Spleen (tissue), 11 donors: ENCODE measurements around the gene ARHGEF25. TPM values are rescaled to one million over a fixed set of nuclear protein-coding genes. Genes with fewer than 3 reads are reported as not detected.
"Not testable (repeated sequence)": the region's sequence is repeated elsewhere in the genome, so short reads cannot be mapped to it uniquely, and the experiment has no call there.

Experiments used
- DNase-seq: peaks from one replicate; pipeline ENCODE4 v3.0.0-alpha.2; 2020
- H3K27ac ChIP-seq, 8 donors: fragments of 200-600 bp; sonication (generic) in 7 of 8; 1 replicate in 4 of 8; 2 replicates in 4 of 8; pipeline versions ENCODE4 v1.5.0 to v1.8.0; 2016 to 2021; ENCODE audit warnings: inconsistent platforms in 4 of 8, mild to moderate bottlenecking in 4 of 8, moderate library complexity in 1 of 8
- H3K27me3 ChIP-seq, 7 donors: fragments of 200-600 bp; sonication (generic) in 6 of 7; replicated peaks in 1 of 7; 1 replicate in 4 of 7; 2 replicates in 3 of 7; pipeline versions ENCODE4 v1.5.0 to v1.8.0; 2016 to 2021; ENCODE audit warnings: inconsistent platforms in 3 of 7, mild to moderate bottlenecking in 1 of 7
- H3K36me3 ChIP-seq, 6 donors: fragments of 200-600 bp; sonication (generic) in 5 of 6; 1 replicate in 4 of 6; 2 replicates in 2 of 6; pipeline versions ENCODE4 v1.5.0 to v1.8.0; 2016 to 2021; ENCODE audit warnings: inconsistent platforms in 2 of 6
- H3K4me1 ChIP-seq, 6 donors: fragments of 200-600 bp; sonication (generic) in 5 of 6; 1 replicate in 3 of 6; 2 replicates in 3 of 6; pipeline versions ENCODE4 v1.5.0 to v1.8.0; 2016 to 2021; ENCODE audit warnings: inconsistent platforms in 3 of 6
- H3K4me3 ChIP-seq, 8 donors: fragments of 200-600 bp; sonication (generic) in 7 of 8; 1 replicate in 4 of 8; 2 replicates in 4 of 8; pipeline versions ENCODE4 v1.5.0 to v1.8.0; 2016 to 2021; ENCODE audit warnings: inconsistent platforms in 4 of 8, mild to moderate bottlenecking in 4 of 8, moderate library complexity in 2 of 8
- H3K9me3 ChIP-seq, 8 donors: fragments of 200-600 bp; sonication (generic) in 7 of 8; 1 replicate in 4 of 8; 2 replicates in 4 of 8; pipeline versions ENCODE4 v1.5.0 to v1.8.0; 2016 to 2021; ENCODE audit warnings: inconsistent platforms in 4 of 8
- POLR2A ChIP-seq, 3 donors: fragments of 450-650 bp; IDR thresholded peaks; one replicate each; pipeline ENCODE4 v1.5.1; 2017; ENCODE audit warnings: antibody characterized with exemption in 3 of 3, mild to moderate bottlenecking in 1 of 3
- POLR2AphosphoS5 ChIP-seq, 3 donors: sonication (generic); formaldehyde crosslinking; IDR thresholded peaks; one replicate each; pipeline ENCODE4 v1.5.1; 2017; ENCODE audit warnings: antibody characterized with exemption in 3 of 3
- WGBS, 5 donors: extraction: QIAGEN DNeasy Blood & Tissue Kit in 3 of 5; methylation state at CpG; one replicate each; pipeline versions ENCODE4 v1.1.5 to v1.1.7; 2013 to 2018; 5-methylcytosine and 5-hydroxymethylcytosine counted together
- intact Hi-C: fragments of 100-400 bp; cut with DNase I; formaldehyde crosslinking; loops from one replicate; pipeline ENCODE4 v1.15.0; 2023; ENCODE audit warnings: low total_unique reads
- polyA plus RNA-seq, 3 donors: library from polyadenylated mRNA; stranded (reverse); fragments of 200-250 nt; gene quantifications; one replicate each; pipeline ENCODE4 v1.2.1, GENCODE V29; 2013
- total RNA-seq, 7 donors: library from RNA; depleted of rRNA in 3 of 7; stranded (reverse); fragments of >200 nt in 3 of 7; fragmentation: NEBNext Ultra II Directional in 4 of 7; extraction: Animal tissue kit (Norgen Biotek cat#: 25700) in 4 of 7; gene quantifications; one replicate each; pipeline versions ENCODE4 v1.1.0 to v1.2.1, GENCODE V29; 2016 to 2021
- TF ChIP-seq, protein P1 (sequence below), 11 experiments: fragments of 200-600 bp in 7 of 11; fragments of 450-650 bp in 4 of 11; sonication (generic) in 4 of 11; IDR thresholded peaks in 8 of 11; conservative IDR thresholded peaks in 3 of 11; 1 replicate in 7 of 11; 2 replicates in 4 of 11; pipeline versions ENCODE4 v1.4.0 to v1.8.0; 2016 to 2021; ENCODE audit warnings: antibody characterized with exemption in 11 of 11, inconsistent platforms in 4 of 11, mild to moderate bottlenecking in 1 of 11
- donor health status: healthy with polysubstance abuse.
- donor health status: DM: no; HTN: no; CAD: no; lungs with moderate emphysema.
- donor health status: DM: no; HTN: no; CAD: no.
- donor health status: Bipolar disorder and iron deficiency.
- donor health status: healthy.
- donor health status: DM: no; HTN: no; CAD: no.
- donor health status: DM: yes; HTN: yes; CAD: no.

Gene ARHGEF25
- total and polyA plus RNA-seq, 10 donors, result 9.3 to 26.6 (median 15.3) TPM

GRCh38 chr12:57631566-57632072, 20.4 kb downstream of the ARHGEF25 start:
- Histone ChIP-seq H3K4me3 (peak overlapping the region in 5 of 8 donors; percentile 41 to 79 (median 48)), H3K27ac (no peak overlapping the region), H3K36me3 (no peaks in the 10 kb centered on the region), H3K27me3 (peaks cover 15 to 92% (median 62%) of the 10 kb centered on the region in 7 donors), H3K4me1 (peaks cover 16 to 41% (median 36%) of the 10 kb centered on the region in 6 donors), H3K9me3 (no peaks in the 10 kb centered on the region)
- WGBS, 5 donors, result 8 to 14% (median 12%) methylated on average over 26 of the region's 26 CpGs
- intact Hi-C loops, result no loop called here
- TF ChIP-seq POLR2A (IDR thresholded peaks at IDR 0.05) (no peak), POLR2AphosphoS5 (IDR thresholded peaks at IDR 0.05) (no peak)
- TF ChIP-seq, protein P1, sequence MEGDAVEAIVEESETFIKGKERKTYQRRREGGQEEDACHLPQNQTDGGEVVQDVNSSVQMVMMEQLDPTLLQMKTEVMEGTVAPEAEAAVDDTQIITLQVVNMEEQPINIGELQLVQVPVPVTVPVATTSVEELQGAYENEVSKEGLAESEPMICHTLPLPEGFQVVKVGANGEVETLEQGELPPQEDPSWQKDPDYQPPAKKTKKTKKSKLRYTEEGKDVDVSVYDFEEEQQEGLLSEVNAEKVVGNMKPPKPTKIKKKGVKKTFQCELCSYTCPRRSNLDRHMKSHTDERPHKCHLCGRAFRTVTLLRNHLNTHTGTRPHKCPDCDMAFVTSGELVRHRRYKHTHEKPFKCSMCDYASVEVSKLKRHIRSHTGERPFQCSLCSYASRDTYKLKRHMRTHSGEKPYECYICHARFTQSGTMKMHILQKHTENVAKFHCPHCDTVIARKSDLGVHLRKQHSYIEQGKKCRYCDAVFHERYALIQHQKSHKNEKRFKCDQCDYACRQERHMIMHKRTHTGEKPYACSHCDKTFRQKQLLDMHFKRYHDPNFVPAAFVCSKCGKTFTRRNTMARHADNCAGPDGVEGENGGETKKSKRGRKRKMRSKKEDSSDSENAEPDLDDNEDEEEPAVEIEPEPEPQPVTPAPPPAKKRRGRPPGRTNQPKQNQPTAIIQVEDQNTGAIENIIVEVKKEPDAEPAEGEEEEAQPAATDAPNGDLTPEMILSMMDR (IDR thresholded peaks at IDR 0.05 in 8 of 11, conservative IDR thresholded peaks at IDR 0.05 in 3 of 11), result no peak
- no peak for DNase-seq

DNA sequence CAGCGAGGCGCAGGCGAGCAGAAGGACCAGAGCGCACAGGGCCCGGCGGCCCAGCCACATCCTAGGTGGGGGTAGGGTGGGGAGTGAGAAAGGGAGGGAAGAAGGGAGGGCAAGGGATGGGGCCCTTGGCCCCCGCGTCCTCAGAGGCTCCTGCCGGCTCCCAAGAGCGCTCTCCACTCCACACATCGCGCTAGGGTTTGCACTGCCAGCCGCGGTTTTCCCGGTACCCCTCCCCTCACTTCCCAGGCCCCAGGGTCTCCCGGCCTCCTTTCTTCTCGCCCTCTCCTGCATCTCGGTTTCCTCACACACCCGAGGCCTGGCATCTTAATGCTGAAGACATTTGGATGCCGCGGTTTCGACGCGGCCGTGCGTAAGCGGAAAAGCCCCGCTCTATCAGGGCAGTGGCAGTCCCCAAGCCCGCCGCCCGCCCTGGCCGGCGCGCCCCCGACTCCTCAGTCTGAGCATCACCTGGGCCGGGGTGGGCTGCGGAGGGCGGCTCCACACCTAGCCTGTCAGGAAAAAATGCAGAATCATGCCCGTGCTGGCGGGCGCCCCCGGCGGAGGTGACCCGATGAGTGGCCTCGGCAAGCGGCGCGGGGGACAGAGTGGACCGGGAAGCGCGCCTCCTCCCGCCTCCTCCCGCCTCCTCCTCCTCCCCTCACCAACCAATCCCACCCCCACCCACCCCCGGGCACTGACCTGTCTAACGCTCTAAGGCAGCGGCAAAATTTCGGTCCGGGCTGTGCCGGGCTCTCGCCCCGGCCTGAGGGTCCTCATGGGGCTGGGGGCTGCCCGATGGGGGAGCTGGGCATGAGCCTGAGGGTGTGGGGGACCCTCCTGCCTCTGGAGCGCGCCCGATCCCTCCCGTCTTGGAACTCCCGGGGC, 21.1 kb downstream of the ARHGEF25 start:
- intact Hi-C loops, result no loop called here
- WGBS, 5 donors, result 1 to 2% (median 1%) methylated on average over 44 to 67 of the region's 67 CpGs

DNA sequence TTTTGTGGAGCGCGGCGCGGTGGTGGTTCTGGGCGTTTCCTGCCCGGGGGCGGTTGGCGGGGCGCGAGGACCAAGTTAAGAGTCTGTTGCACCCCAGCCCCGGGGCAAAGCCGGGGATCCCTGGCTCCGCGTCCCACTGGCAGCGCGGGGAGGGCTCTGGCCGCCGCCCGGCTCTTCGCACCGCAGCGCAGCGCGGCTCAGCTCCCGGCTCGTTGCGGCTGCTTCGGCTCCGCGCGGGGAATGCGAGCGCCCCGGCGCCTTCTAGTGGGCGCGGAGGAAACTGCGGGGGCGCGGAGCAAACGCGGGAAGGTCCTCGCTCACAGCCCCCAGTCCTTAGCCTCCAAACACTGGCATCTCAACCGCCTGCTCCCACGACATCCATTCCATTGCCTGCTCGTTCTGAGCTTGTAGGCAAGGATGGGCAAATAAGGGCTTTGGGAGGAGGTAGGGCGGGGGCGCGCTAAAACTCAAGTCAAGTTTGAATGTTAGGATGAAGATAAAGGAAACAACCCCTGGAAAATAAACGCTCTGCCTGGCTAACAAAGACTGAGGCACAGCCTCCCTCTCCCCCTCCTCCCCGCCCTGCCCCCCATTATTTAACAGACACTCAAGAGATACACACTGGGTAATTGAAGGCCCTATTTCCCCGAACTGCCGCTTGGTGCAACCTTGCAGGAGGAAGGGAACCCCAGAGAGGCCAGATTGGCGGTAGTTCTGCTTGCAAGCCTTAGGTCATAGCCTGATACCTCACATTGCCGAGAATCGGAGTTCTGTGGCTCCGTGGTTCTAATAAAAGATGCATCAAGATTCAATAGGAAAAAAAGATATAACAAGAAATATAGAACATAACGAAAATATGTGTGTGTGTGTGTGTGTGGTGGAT, 22.0 kb downstream of the ARHGEF25 start, which contains the start of gene B4GALNT1:
B4GALNT1 (minus strand) TSS at position 244 of the 883 bp plus-strand sequence. CDS start 1,069 bp downstream, outside the sequence.
- peak; percentile 90 for DNase-seq
- Histone ChIP-seq H3K27me3 (peaks cover 7 to 82% (median 47%) of the 10 kb centered on the region in 7 donors), H3K4me1 (peaks cover 12 to 26% (median 23%) of the 10 kb centered on the region in 6 donors), H3K27ac (no peak within 1 kb of the TSS), H3K9me3 (no peaks in the 10 kb centered on the region), H3K4me3 (peak within 1 kb of the TSS; percentile 41 to 79 (median 53)), H3K36me3 (no peaks in the 10 kb centered on the region)
- TF ChIP-seq POLR2AphosphoS5 (IDR thresholded peaks at IDR 0.05), result peak; percentile 19 to 68 (median 51)
- TF ChIP-seq, protein P1 (IDR thresholded peaks at IDR 0.05 in 8 of 11, conservative IDR thresholded peaks at IDR 0.05 in 3 of 11), result peak; percentile 67 to 92 (median 87)
- TF ChIP-seq POLR2A (IDR thresholded peaks at IDR 0.05), result no peak
- 2 to 4% (median 2%) methylated on average over 30 to 58 of the region's 58 CpGs for WGBS, 5 donors
- intact Hi-C loops, result no loop called here

More for the DNA sequence above, 21.1 kb downstream of the ARHGEF25 start:
- H3K4me3 ChIP-seq, result peak overlapping the region; percentile 41 to 79 (median 53)
- no peak overlapping the region for H3K27ac ChIP-seq
- TF ChIP-seq POLR2A (IDR thresholded peaks at IDR 0.05), result no peak
- TF ChIP-seq, protein P1 (IDR thresholded peaks at IDR 0.05 in 8 of 11, conservative IDR thresholded peaks at IDR 0.05 in 3 of 11), result no peak
- no peak for TF ChIP-seq POLR2AphosphoS5 (IDR thresholded peaks at IDR 0.05)
- H3K9me3 ChIP-seq, result no peaks in the 10 kb centered on the region
- no peak for DNase-seq
- peaks cover 16 to 35% (median 32%) of the 10 kb centered on the region in 6 donors for H3K4me1 ChIP-seq
- peaks cover 15 to 90% (median 55%) of the 10 kb centered on the region in 7 donors for H3K27me3 ChIP-seq
- H3K36me3 ChIP-seq, result no peaks in the 10 kb centered on the region

GRCh38 chr12:57636731-57637130, 25.5 kb downstream of the ARHGEF25 start:
- 83 to 95% (median 87%) methylated on average over 9 of the region's 9 CpGs for WGBS, 5 donors
- Histone ChIP-seq H3K4me1 (peaks cover 11 to 20% (median 19%) of the 10 kb centered on the region in 6 donors), H3K27me3 (peaks cover 7 to 79% (median 28%) of the 10 kb centered on the region in 7 donors)
- H3K36me3 ChIP-seq, DNase-seq, H3K4me3 ChIP-seq, intact Hi-C loops, H3K27ac ChIP-seq, H3K9me3 ChIP-seq: not testable (repeated sequence)
